ENCODE data around the gene AP1AR.
A peak's percentile ranks its signal among the peaks of the same experiment; 100 is the strongest.

AP1AR gene

DNA sequence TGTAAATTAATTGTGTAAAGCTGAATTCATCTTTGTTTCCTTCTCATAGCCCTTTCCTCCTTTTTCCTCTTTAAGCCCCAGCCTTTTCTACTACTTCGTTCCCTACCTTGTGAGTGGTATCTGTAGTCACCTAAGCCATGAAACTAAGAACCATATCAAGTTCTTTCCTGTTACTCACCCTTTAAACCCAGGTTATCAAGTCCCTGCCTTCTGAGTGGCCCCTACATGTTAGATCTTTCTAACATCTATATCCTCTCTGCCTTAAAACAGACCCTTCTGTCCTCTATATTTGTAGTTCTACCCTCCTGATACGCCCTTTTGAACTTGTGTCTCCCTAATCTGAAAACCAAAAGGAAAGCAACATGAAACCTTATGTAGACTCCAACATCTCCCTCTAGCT lies 7.2 kb downstream of the AP1AR start:
- no peak overlapping the region for H2BK5ac ChIP-seq (ENCODE audit: low read depth, low read length, poor library complexity, severe bottlenecking)
- peaks cover 20% of the 10 kb centered on the region for H3K79me1 ChIP-seq (replicated peaks; ENCODE audit: low read length, poor library complexity, severe bottlenecking)
- H2BK120ac ChIP-seq (ENCODE audit: low read depth, low read length) = no peak overlapping the region
- H3K4me3 ChIP-seq (ENCODE audit: insufficient read depth in 1 of 2, low read depth in 1 of 2, low read length in 2 of 2) = no peak overlapping the region
- no peak overlapping the region for H2AK5ac ChIP-seq (ENCODE audit: low read length, severe bottlenecking)
- H3K4me2 ChIP-seq (ENCODE audit: low read length, poor library complexity, severe bottlenecking) = no peak overlapping the region
- H3K27me3 ChIP-seq (ENCODE audit: control insufficient read depth in 1 of 2, insufficient read depth in 1 of 2, low read length in 2 of 2) = no peaks in the 10 kb centered on the region
- no peak overlapping the region for H2BK12ac ChIP-seq (ENCODE audit: low read length in 2 of 2)
- no peak overlapping the region for H3K18ac ChIP-seq (ENCODE audit: low read depth in 1 of 2, low read length in 2 of 2)
- H3K4ac ChIP-seq (ENCODE audit: low read depth in 1 of 2, low read length in 2 of 2) = no peak overlapping the region
- H3K9me3 ChIP-seq (ENCODE audit: control insufficient read depth, low read length) = no peaks in the 10 kb centered on the region
- no peaks in the 10 kb centered on the region for H3K4me1 ChIP-seq (ENCODE audit: control insufficient read depth, insufficient read depth, low read depth, low read length)
- H3K23ac ChIP-seq (ENCODE audit: low read length in 2 of 2) = no peak overlapping the region
- DNase-seq = no peak
- no peak overlapping the region for H2BK15ac ChIP-seq (ENCODE audit: low read depth, poor library complexity, severe bottlenecking)
- WGBS = 98% methylated on average over 2 of the region's 2 CpGs
- H3K27ac ChIP-seq (ENCODE audit: low read length, poor library complexity, severe bottlenecking) = no peak overlapping the region
- peaks cover 0 to 4% of the 10 kb centered on the region in 2 experiments for H3K36me3 ChIP-seq (ENCODE audit: control insufficient read depth in 1 of 2, insufficient read depth in 2 of 2, low read depth in 1 of 2, low read length in 2 of 2)
- no peak overlapping the region for H4K91ac ChIP-seq (ENCODE audit: low read length)
- H4K8ac ChIP-seq (ENCODE audit: low read length) = no peak overlapping the region
- no peak overlapping the region for H3K9ac ChIP-seq (ENCODE audit: low read length)
- no peak overlapping the region for H2AFZ ChIP-seq (ENCODE audit: low read depth, low read length)
- no peak overlapping the region for H3K14ac ChIP-seq (ENCODE audit: low read length in 2 of 2)

DNA sequence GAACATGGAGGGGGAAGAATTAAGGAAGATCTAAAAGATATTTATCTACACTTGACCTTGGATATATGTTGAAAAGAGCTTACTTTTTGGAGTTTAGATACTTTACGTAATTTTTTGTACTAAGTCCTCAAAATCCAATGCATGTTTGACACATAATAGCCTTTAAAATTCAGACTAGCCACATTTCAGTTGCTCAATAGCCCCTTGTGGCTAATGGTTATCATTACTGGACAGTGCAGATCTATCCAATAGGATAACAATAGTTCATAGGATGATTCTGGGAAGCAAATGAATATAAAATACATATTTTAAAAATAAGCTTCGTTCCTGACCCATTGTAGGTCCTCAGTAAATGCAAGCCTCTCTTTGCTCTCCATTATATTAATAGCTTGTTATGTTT lies 13.8 kb downstream of the AP1AR start:
- Histone ChIP-seq H3K9me3 (ENCODE audit: control insufficient read depth, low read length) (no peaks in the 10 kb centered on the region), H3K36me3 (ENCODE audit: control insufficient read depth in 1 of 2, insufficient read depth in 2 of 2, low read depth in 1 of 2, low read length in 2 of 2) (peaks cover 0 to 4% of the 10 kb centered on the region in 2 experiments), H4K91ac (ENCODE audit: low read length) (no peak overlapping the region), H3K9ac (ENCODE audit: low read length) (no peak overlapping the region), H4K8ac (ENCODE audit: low read length) (no peak overlapping the region), H3K14ac (ENCODE audit: low read length in 2 of 2) (no peak overlapping the region), H3K27me3 (ENCODE audit: control insufficient read depth in 1 of 2, insufficient read depth in 1 of 2, low read length in 2 of 2) (no peaks in the 10 kb centered on the region), H3K18ac (ENCODE audit: low read depth in 1 of 2, low read length in 2 of 2) (no peak overlapping the region), H2AK5ac (ENCODE audit: low read length, severe bottlenecking) (no peak overlapping the region), H3K27ac (ENCODE audit: low read length, poor library complexity, severe bottlenecking) (no peak overlapping the region), H3K4me2 (ENCODE audit: low read length, poor library complexity, severe bottlenecking) (no peak overlapping the region), H3K4me1 (ENCODE audit: control insufficient read depth, insufficient read depth, low read depth, low read length) (no peaks in the 10 kb centered on the region), H2AFZ (ENCODE audit: low read depth, low read length) (no peak overlapping the region), H3K4me3 (ENCODE audit: insufficient read depth in 1 of 2, low read depth in 1 of 2, low read length in 2 of 2) (no peak overlapping the region), H3K4ac (ENCODE audit: low read depth in 1 of 2, low read length in 2 of 2) (no peak overlapping the region), H3K23ac (ENCODE audit: low read length in 2 of 2) (no peak overlapping the region), H2BK15ac (ENCODE audit: low read depth, poor library complexity, severe bottlenecking) (no peak overlapping the region), H3K79me1 (replicated peaks; ENCODE audit: low read length, poor library complexity, severe bottlenecking) (peaks cover 11% of the 10 kb centered on the region), H2BK12ac (ENCODE audit: low read length in 2 of 2) (no peak overlapping the region), H2BK5ac (ENCODE audit: low read depth, low read length, poor library complexity, severe bottlenecking) (no peak overlapping the region), H2BK120ac (ENCODE audit: low read depth, low read length) (no peak overlapping the region)
- 100% methylated on average over 1 of the region's 2 CpGs for WGBS
- no peak for DNase-seq

GRCh38 chr4:112247021-112247420 lies 15.4 kb downstream of the AP1AR start:
- Histone ChIP-seq H3K9ac (ENCODE audit: low read length) (no peak overlapping the region), H3K14ac (ENCODE audit: low read length in 2 of 2) (no peak overlapping the region), H3K23ac (ENCODE audit: low read length in 2 of 2) (no peak overlapping the region), H3K9me3 (ENCODE audit: control insufficient read depth, low read length) (no peaks in the 10 kb centered on the region), H3K4ac (ENCODE audit: low read depth in 1 of 2, low read length in 2 of 2) (no peak overlapping the region), H2BK15ac (ENCODE audit: low read depth, poor library complexity, severe bottlenecking) (no peak overlapping the region), H3K79me1 (replicated peaks; ENCODE audit: low read length, poor library complexity, severe bottlenecking) (peaks cover 10% of the 10 kb centered on the region), H3K27me3 (ENCODE audit: control insufficient read depth in 1 of 2, insufficient read depth in 1 of 2, low read length in 2 of 2) (no peaks in the 10 kb centered on the region), H2AFZ (ENCODE audit: low read depth, low read length) (no peak overlapping the region), H3K36me3 (ENCODE audit: control insufficient read depth in 1 of 2, insufficient read depth in 2 of 2, low read depth in 1 of 2, low read length in 2 of 2) (peaks cover 0 to 4% of the 10 kb centered on the region in 2 experiments), H3K27ac (ENCODE audit: low read length, poor library complexity, severe bottlenecking) (no peak overlapping the region), H4K91ac (ENCODE audit: low read length) (no peak overlapping the region), H3K4me1 (ENCODE audit: control insufficient read depth, insufficient read depth, low read depth, low read length) (no peaks in the 10 kb centered on the region), H2BK12ac (ENCODE audit: low read length in 2 of 2) (no peak overlapping the region), H4K8ac (ENCODE audit: low read length) (no peak overlapping the region), H2BK5ac (ENCODE audit: low read depth, low read length, poor library complexity, severe bottlenecking) (no peak overlapping the region), H3K18ac (ENCODE audit: low read depth in 1 of 2, low read length in 2 of 2) (no peak overlapping the region), H3K4me2 (ENCODE audit: low read length, poor library complexity, severe bottlenecking) (no peak overlapping the region), H2AK5ac (ENCODE audit: low read length, severe bottlenecking) (no peak overlapping the region), H3K4me3 (ENCODE audit: insufficient read depth in 1 of 2, low read depth in 1 of 2, low read length in 2 of 2) (no peak overlapping the region), H2BK120ac (ENCODE audit: low read depth, low read length) (no peak overlapping the region)
- WGBS = 94% methylated on average over 2 of the region's 3 CpGs
- no peak for DNase-seq

- Histone ChIP-seq H3K9ac (ENCODE audit: low read length) (peak overlapping the region; percentile 19), H3K4me1 (ENCODE audit: control insufficient read depth, insufficient read depth, low read depth, low read length) (peaks cover 1% of the 10 kb centered on the region), H3K18ac (ENCODE audit: low read depth in 1 of 2, low read length in 2 of 2) (no peak overlapping the region), H3K9me3 (ENCODE audit: control insufficient read depth, low read length) (no peaks in the 10 kb centered on the region), H2BK5ac (ENCODE audit: low read depth, low read length, poor library complexity, severe bottlenecking) (no peak overlapping the region), H3K23ac (ENCODE audit: low read length in 2 of 2) (no peak overlapping the region), H3K4me2 (ENCODE audit: low read length, poor library complexity, severe bottlenecking) (no peak overlapping the region), H3K27me3 (ENCODE audit: control insufficient read depth in 1 of 2, insufficient read depth in 1 of 2, low read length in 2 of 2) (no peaks in the 10 kb centered on the region), H4K8ac (ENCODE audit: low read length) (no peak overlapping the region), H3K36me3 (ENCODE audit: control insufficient read depth in 1 of 2, insufficient read depth in 2 of 2, low read depth in 1 of 2, low read length in 2 of 2) (peaks cover 0 to 7% of the 10 kb centered on the region in 2 experiments), H3K4ac (ENCODE audit: low read depth in 1 of 2, low read length in 2 of 2) (no peak overlapping the region), H2BK12ac (ENCODE audit: low read length in 2 of 2) (no peak overlapping the region), H2AK5ac (ENCODE audit: low read length, severe bottlenecking) (no peak overlapping the region), H3K14ac (ENCODE audit: low read length in 2 of 2) (no peak overlapping the region), H3K4me3 (ENCODE audit: insufficient read depth in 1 of 2, low read depth in 1 of 2, low read length in 2 of 2) (no peak overlapping the region), H3K27ac (ENCODE audit: low read length, poor library complexity, severe bottlenecking) (no peak overlapping the region), H2BK15ac (ENCODE audit: low read depth, poor library complexity, severe bottlenecking) (no peak overlapping the region), H2BK120ac (ENCODE audit: low read depth, low read length) (no peak overlapping the region), H4K91ac (ENCODE audit: low read length) (no peak overlapping the region), H2AFZ (ENCODE audit: low read depth, low read length) (no peak overlapping the region), H3K79me1 (replicated peaks; ENCODE audit: low read length, poor library complexity, severe bottlenecking) (peaks cover 12% of the 10 kb centered on the region)
- no peak for DNase-seq
- WGBS = no CpG with 5 or more reads among the region's 3 CpGs
These were observed 19.5 kb downstream of the AP1AR start for GRCh38 chr4:112251019-112251643.

Data from mesenchymal stem cell (in vitro differentiated cells and primary cell).